Mesendoderm (in vitro differentiated cells): Measurements from ENCODE around the gene ATMIN.

Source experiments
- DNase-seq: peaks from one replicate; pipeline ENCODE4 v3.0.0; 2013
- H2AK5ac ChIP-seq: 2 replicates; pipeline ENCODE4 v1.6.1; 2013; ENCODE audit warnings: low read length, inconsistent platforms
- H2BK120ac ChIP-seq: 2 replicates; pipeline ENCODE4 v1.6.1; 2013; ENCODE audit warnings: low read depth, mild to moderate bottlenecking, low read length, moderate library complexity, mixed read lengths
- H2BK15ac ChIP-seq: replicated peaks from 2 replicates; pipeline ENCODE4 v1.6.1; 2013; ENCODE audit warnings: low read depth, mild to moderate bottlenecking, moderate library complexity
- H2BK5ac ChIP-seq: 2 replicates; pipeline ENCODE4 v1.6.1; 2013; ENCODE audit warnings: low read length, inconsistent platforms
- H3K18ac ChIP-seq: 2 replicates; pipeline ENCODE4 v1.6.1; 2013; ENCODE audit warnings: mild to moderate bottlenecking, low read length, mixed read lengths
- H3K23ac ChIP-seq: one replicate; pipeline ENCODE4 v1.6.1; 2013; ENCODE audit warnings: low read length
- H3K27ac ChIP-seq: 2 replicates; pipeline ENCODE4 v1.5.1; 2013; ENCODE audit warnings: low read depth, mild to moderate bottlenecking, inconsistent platforms, low read length, moderate library complexity
- H3K27me3 ChIP-seq: 2 replicates; pipeline ENCODE4 v1.6.1; 2013; ENCODE audit warnings: low read length, control low read depth, mild to moderate bottlenecking, inconsistent platforms; ENCODE audit not compliant: insufficient read depth, poor library complexity
- H3K36me3 ChIP-seq: 2 replicates; pipeline ENCODE4 v1.6.1; 2013; ENCODE audit warnings: low read length, inconsistent platforms; ENCODE audit not compliant: control insufficient read depth, insufficient read depth
- H3K4ac ChIP-seq: one replicate; pipeline ENCODE4 v1.6.1; 2013; ENCODE audit warnings: low read depth, mild to moderate bottlenecking, low read length, moderate library complexity
- H3K4me1 ChIP-seq: 2 replicates; pipeline ENCODE4 v1.6.1; 2013; ENCODE audit warnings: low read depth, low read length, inconsistent platforms; ENCODE audit not compliant: control insufficient read depth
- H3K4me2 ChIP-seq: 2 replicates; pipeline ENCODE4 v1.6.1; 2013; ENCODE audit warnings: low read length
- H3K4me3 ChIP-seq: 2 replicates; pipeline ENCODE4 v1.5.1; 2013; ENCODE audit warnings: mild to moderate bottlenecking, low read length
- H3K56ac ChIP-seq: one replicate; pipeline ENCODE4 v1.6.1; 2013; ENCODE audit warnings: low read length
- H3K79me1 ChIP-seq: 2 replicates; pipeline ENCODE4 v1.6.1; 2013; ENCODE audit warnings: low read length, inconsistent platforms
- H3K79me2 ChIP-seq: 2 replicates; pipeline ENCODE4 v1.6.1; 2013; ENCODE audit warnings: mild to moderate bottlenecking, low read length; ENCODE audit not compliant: control insufficient read depth, insufficient read depth
- H3K9ac ChIP-seq: 2 replicates; pipeline ENCODE4 v1.6.1; 2013; ENCODE audit warnings: low read length, inconsistent platforms
- H4K5ac ChIP-seq: one replicate; pipeline ENCODE4 v1.6.1; 2013; ENCODE audit warnings: low read length
- H4K8ac ChIP-seq: one replicate; pipeline ENCODE4 v1.6.1; 2013; ENCODE audit warnings: low read depth, mild to moderate bottlenecking, control low read depth, low read length, moderate library complexity
- WGBS: extraction: QIAGEN DNeasy Blood & Tissue Kit; methylation state at CpG from one replicate; pipeline ENCODE4 v1.1.7; 2013; ENCODE audit warnings: low lambda C conversion rate, missing lambda C conversion rate; ENCODE audit not compliant: insufficient coverage; ENCODE audit errors: extremely low coverage; 5-methylcytosine and 5-hydroxymethylcytosine counted together

ATMIN gene

GRCh38 chr16:81061871-81062608 is 26.4 kb downstream of the ATMIN start:
- H2BK5ac ChIP-seq, result no peak overlapping the region
- no peak overlapping the region for H3K27ac ChIP-seq
- DNase-seq, result no peak

GRCh38 chr16:81066681-81067080 is 31.0 kb downstream of the ATMIN start:
- Histone ChIP-seq H3K27me3 (no peaks in the 10 kb centered on the region), H3K18ac (no peak overlapping the region), H2BK120ac (no peak overlapping the region), H3K79me1 (no peaks in the 10 kb centered on the region), H3K4me2 (no peak overlapping the region), H2AK5ac (no peak overlapping the region), H3K23ac (no peak overlapping the region), H2BK15ac (no peak overlapping the region), H3K27ac (no peak overlapping the region), H3K56ac (no peak overlapping the region), H4K5ac (no peak overlapping the region), H3K9ac (no peak overlapping the region), H3K36me3 (no peaks in the 10 kb centered on the region), H3K4me1 (no peaks in the 10 kb centered on the region), H4K8ac (no peak overlapping the region), H3K79me2 (no peaks in the 10 kb centered on the region), H3K4ac (no peak overlapping the region), H3K4me3 (no peak overlapping the region), H2BK5ac (no peak overlapping the region)
- no peak for DNase-seq
- WGBS, result no CpG with 5 or more reads among the region's 4 CpGs

More at GRCh38 chr16:81061871-81062608, 26.4 kb downstream of the ATMIN start:
- H3K4ac ChIP-seq, result no peak overlapping the region
- no peaks in the 10 kb centered on the region for H3K4me1 ChIP-seq
- no peaks in the 10 kb centered on the region for H3K27me3 ChIP-seq
- no peak overlapping the region for H3K56ac ChIP-seq
- H3K79me1 ChIP-seq, result no peaks in the 10 kb centered on the region
- H4K8ac ChIP-seq, result no peak overlapping the region
- H2BK15ac ChIP-seq, result no peak overlapping the region
- no peak overlapping the region for H3K4me2 ChIP-seq
- no peak overlapping the region for H2BK120ac ChIP-seq
- H3K36me3 ChIP-seq, result no peaks in the 10 kb centered on the region
- H2AK5ac ChIP-seq, result no peak overlapping the region
- WGBS, result no CpG with 5 or more reads among the region's 10 CpGs
- H3K79me2 ChIP-seq, result no peaks in the 10 kb centered on the region
- no peak overlapping the region for H3K4me3 ChIP-seq
- no peak overlapping the region for H4K5ac ChIP-seq
- no peak overlapping the region for H3K23ac ChIP-seq
- no peak overlapping the region for H3K9ac ChIP-seq
- H3K18ac ChIP-seq, result no peak overlapping the region

- H3K18ac ChIP-seq, result no peak overlapping the region
- H3K36me3 ChIP-seq, result no peaks in the 10 kb centered on the region
- H3K79me2 ChIP-seq, result no peaks in the 10 kb centered on the region
- no peak overlapping the region for H3K56ac ChIP-seq
- H2AK5ac ChIP-seq, result no peak overlapping the region
- H3K79me1 ChIP-seq, result no peaks in the 10 kb centered on the region
- H3K4me2 ChIP-seq, result no peak overlapping the region
- WGBS, result no CpG with 5 or more reads among the region's 1 CpG
- H4K8ac ChIP-seq, result no peak overlapping the region
- no peak overlapping the region for H3K4ac ChIP-seq
- H3K4me3 ChIP-seq, result no peak overlapping the region
- H2BK15ac ChIP-seq, result no peak overlapping the region
- no peaks in the 10 kb centered on the region for H3K27me3 ChIP-seq
- no peak overlapping the region for H3K27ac ChIP-seq
- H3K9ac ChIP-seq, result no peak overlapping the region
- no peak for DNase-seq
- no peak overlapping the region for H4K5ac ChIP-seq
- H2BK5ac ChIP-seq, result no peak overlapping the region
- no peaks in the 10 kb centered on the region for H3K4me1 ChIP-seq
- H2BK120ac ChIP-seq, result no peak overlapping the region
- no peak overlapping the region for H3K23ac ChIP-seq
Observed at GRCh38 chr16:81067166-81067565, 31.5 kb downstream of the ATMIN start.

- Histone ChIP-seq H2BK15ac (no peak overlapping the region), H2BK5ac (no peak overlapping the region), H2BK120ac (no peak overlapping the region), H3K18ac (no peak overlapping the region), H3K27ac (no peak overlapping the region), H3K4ac (no peak overlapping the region), H3K4me3 (no peak overlapping the region), H4K5ac (no peak overlapping the region), H2AK5ac (no peak overlapping the region), H3K79me2 (no peaks in the 10 kb centered on the region), H3K9ac (no peak overlapping the region), H4K8ac (no peak overlapping the region), H3K23ac (no peak overlapping the region), H3K79me1 (no peaks in the 10 kb centered on the region), H3K56ac (no peak overlapping the region), H3K27me3 (no peaks in the 10 kb centered on the region), H3K4me2 (no peak overlapping the region), H3K4me1 (no peaks in the 10 kb centered on the region), H3K36me3 (no peaks in the 10 kb centered on the region)
- no peak for DNase-seq
- WGBS, result no CpG with 5 or more reads among the region's 4 CpGs
Observed at GRCh38 chr16:81069063-81069462, 33.4 kb downstream of the ATMIN start.

- no peak overlapping the region for H3K4ac ChIP-seq
- no peak overlapping the region for H3K4me3 ChIP-seq
- H4K8ac ChIP-seq, result no peak overlapping the region
- no peak overlapping the region for H2AK5ac ChIP-seq
- no peak for DNase-seq
- H3K36me3 ChIP-seq, result no peaks in the 10 kb centered on the region
- no peaks in the 10 kb centered on the region for H3K27me3 ChIP-seq
- no peaks in the 10 kb centered on the region for H3K4me1 ChIP-seq
- no peak overlapping the region for H3K4me2 ChIP-seq
- no peak overlapping the region for H3K27ac ChIP-seq
- no peak overlapping the region for H2BK15ac ChIP-seq
- no CpG with 5 or more reads among the region's 8 CpGs for WGBS
- no peaks in the 10 kb centered on the region for H3K79me2 ChIP-seq
- H3K79me1 ChIP-seq, result no peaks in the 10 kb centered on the region
- no peak overlapping the region for H2BK5ac ChIP-seq
- no peak overlapping the region for H3K56ac ChIP-seq
- no peak overlapping the region for H2BK120ac ChIP-seq
- H3K23ac ChIP-seq, result no peak overlapping the region
- H3K9ac ChIP-seq, result no peak overlapping the region
- no peak overlapping the region for H3K18ac ChIP-seq
- no peak overlapping the region for H4K5ac ChIP-seq
Observed at GRCh38 chr16:81070979-81071378, 35.3 kb downstream of the ATMIN start.

- H3K27ac ChIP-seq, result no peak overlapping the region
- H3K79me2 ChIP-seq, result no peaks in the 10 kb centered on the region
- H4K8ac ChIP-seq, result no peak overlapping the region
- no peak overlapping the region for H2BK120ac ChIP-seq
- no peaks in the 10 kb centered on the region for H3K4me1 ChIP-seq
- no peaks in the 10 kb centered on the region for H3K36me3 ChIP-seq
- H3K23ac ChIP-seq, result no peak overlapping the region
- H3K56ac ChIP-seq, result no peak overlapping the region
- no peak overlapping the region for H3K9ac ChIP-seq
- H4K5ac ChIP-seq, result no peak overlapping the region
- H2BK5ac ChIP-seq, result no peak overlapping the region
- WGBS, result no CpG with 5 or more reads among the region's 4 CpGs
- H3K27me3 ChIP-seq, result no peaks in the 10 kb centered on the region
- no peaks in the 10 kb centered on the region for H3K79me1 ChIP-seq
- H3K18ac ChIP-seq, result no peak overlapping the region
- DNase-seq, result peak; percentile 14
- no peak overlapping the region for H3K4ac ChIP-seq
- no peak overlapping the region for H3K4me3 ChIP-seq
- no peak overlapping the region for H3K4me2 ChIP-seq
- no peak overlapping the region for H2BK15ac ChIP-seq
- H2AK5ac ChIP-seq, result no peak overlapping the region
Observed at GRCh38 chr16:81071805-81072204, 36.2 kb downstream of the ATMIN start.
